GM23338 (cell line): ENCODE measurements around the gene VWA7.

Experiments
- CREB1 ChIP-seq: fragments of 250-450 bp; sonication (Bioruptor Pico); IDR thresholded peaks from 2 replicates; pipeline ENCODE4 v1.5.0; 2020; ENCODE audit warnings: low read depth, mild to moderate bottlenecking, moderate library complexity
- EZH2 ChIP-seq: fragments of 200-600 bp; sonication (generic); IDR thresholded peaks from one replicate; pipeline ENCODE4 v1.8.0; 2017; ENCODE audit warnings: antibody characterized with exemption, mild to moderate bottlenecking, low read depth; ENCODE audit not compliant: unreplicated experiment
- EZH2phosphoT487 ChIP-seq: fragments of 200-600 bp; sonication (generic); IDR thresholded peaks from one replicate; pipeline ENCODE4 v1.8.1; 2018; ENCODE audit warnings: antibody characterized with exemption; ENCODE audit not compliant: unreplicated experiment
- JUNB ChIP-seq: IDR thresholded peaks from one replicate; pipeline ENCODE4 v1.6.1; 2016; ENCODE audit warnings: antibody characterized with exemption; ENCODE audit not compliant: unreplicated experiment
- NANOG ChIP-seq: IDR thresholded peaks from 2 replicates; pipeline ENCODE4 v1.6.1; 2016; ENCODE audit warnings: antibody characterized with exemption, borderline replicate concordance
- POLR2AphosphoS5 ChIP-seq: IDR thresholded peaks from 2 replicates; pipeline ENCODE4 v1.6.1; 2016; ENCODE audit warnings: antibody characterized with exemption, low read depth
- STAT1 ChIP-seq: IDR thresholded peaks from one replicate; pipeline ENCODE4 v1.6.1; 2016; ENCODE audit warnings: antibody characterized with exemption; ENCODE audit not compliant: unreplicated experiment
- ZNF114 ChIP-seq: fragments of 250-450 bp; sonication (Bioruptor Pico); IDR thresholded peaks from 2 replicates; pipeline ENCODE4 v1.5.0; 2020; ENCODE audit warnings: mild to moderate bottlenecking, moderate library complexity
- ZNF331 ChIP-seq: fragments of 250-450 bp; sonication (Bioruptor Pico); IDR thresholded peaks from 2 replicates; pipeline ENCODE4 v1.5.0; 2020; ENCODE audit warnings: low read depth, mild to moderate bottlenecking, moderate library complexity
- TF ChIP-seq, protein P1 (sequence below), 2 experiments: fragments of 200-600 bp in 1 of 2; sonication (generic) in 1 of 2; conservative IDR thresholded peaks; 2 replicates each; pipeline versions ENCODE4 v1.5.1 to v1.6.1; 2016 to 2017; ENCODE audit warnings: antibody characterized with exemption in 2 of 2, low read depth in 2 of 2, mild to moderate bottlenecking in 2 of 2, moderate library complexity in 1 of 2
- TF ChIP-seq, protein P2 (sequence below): IDR thresholded peaks from one replicate; pipeline ENCODE4 v1.6.1; 2018; ENCODE audit warnings: antibody characterized with exemption; ENCODE audit not compliant: unreplicated experiment

DNA sequence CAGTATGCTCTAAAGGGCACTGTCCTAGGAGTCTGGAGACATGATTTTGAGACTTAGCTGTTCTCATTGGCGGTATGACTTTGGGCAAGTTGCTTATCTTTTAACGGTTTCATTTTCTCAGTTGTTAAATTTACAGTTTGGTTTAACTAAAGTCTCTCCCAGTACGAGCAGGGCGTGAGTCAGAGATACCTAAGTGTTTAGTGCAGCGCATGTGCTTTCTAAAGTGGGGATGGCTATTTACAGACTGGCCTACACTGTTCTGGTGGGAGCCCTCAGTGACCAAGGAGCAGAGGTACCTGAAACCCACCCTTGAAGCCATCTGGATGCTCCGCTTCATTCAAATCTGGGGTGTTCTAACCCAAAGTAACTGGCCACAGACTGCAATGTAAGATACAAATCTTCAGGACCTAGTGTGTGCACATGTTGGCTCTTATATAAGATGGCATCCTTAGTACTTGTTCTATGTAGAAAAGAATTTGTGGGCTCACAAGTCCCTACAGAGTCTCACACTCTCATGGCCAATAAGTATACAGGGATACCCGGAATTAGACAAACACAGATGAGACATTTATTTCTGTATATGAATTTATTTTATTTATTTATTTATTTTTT is 26.6 kb downstream of the VWA7 start:
- TF ChIP-seq STAT1 (no peak), EZH2 (no peak), CREB1 (no peak), POLR2AphosphoS5 (no peak), EZH2phosphoT487 (no peak), ZNF114 (CRISPR knock-in tag) (no peak), JUNB (no peak), NANOG (no peak), ZNF331 (CRISPR knock-in tag) (no peak)
- TF ChIP-seq, protein P1, sequence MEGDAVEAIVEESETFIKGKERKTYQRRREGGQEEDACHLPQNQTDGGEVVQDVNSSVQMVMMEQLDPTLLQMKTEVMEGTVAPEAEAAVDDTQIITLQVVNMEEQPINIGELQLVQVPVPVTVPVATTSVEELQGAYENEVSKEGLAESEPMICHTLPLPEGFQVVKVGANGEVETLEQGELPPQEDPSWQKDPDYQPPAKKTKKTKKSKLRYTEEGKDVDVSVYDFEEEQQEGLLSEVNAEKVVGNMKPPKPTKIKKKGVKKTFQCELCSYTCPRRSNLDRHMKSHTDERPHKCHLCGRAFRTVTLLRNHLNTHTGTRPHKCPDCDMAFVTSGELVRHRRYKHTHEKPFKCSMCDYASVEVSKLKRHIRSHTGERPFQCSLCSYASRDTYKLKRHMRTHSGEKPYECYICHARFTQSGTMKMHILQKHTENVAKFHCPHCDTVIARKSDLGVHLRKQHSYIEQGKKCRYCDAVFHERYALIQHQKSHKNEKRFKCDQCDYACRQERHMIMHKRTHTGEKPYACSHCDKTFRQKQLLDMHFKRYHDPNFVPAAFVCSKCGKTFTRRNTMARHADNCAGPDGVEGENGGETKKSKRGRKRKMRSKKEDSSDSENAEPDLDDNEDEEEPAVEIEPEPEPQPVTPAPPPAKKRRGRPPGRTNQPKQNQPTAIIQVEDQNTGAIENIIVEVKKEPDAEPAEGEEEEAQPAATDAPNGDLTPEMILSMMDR (conservative IDR thresholded peaks at IDR 0.05; ENCODE audit: low read depth in 2 of 2), result no peak
- TF ChIP-seq, protein P2, sequence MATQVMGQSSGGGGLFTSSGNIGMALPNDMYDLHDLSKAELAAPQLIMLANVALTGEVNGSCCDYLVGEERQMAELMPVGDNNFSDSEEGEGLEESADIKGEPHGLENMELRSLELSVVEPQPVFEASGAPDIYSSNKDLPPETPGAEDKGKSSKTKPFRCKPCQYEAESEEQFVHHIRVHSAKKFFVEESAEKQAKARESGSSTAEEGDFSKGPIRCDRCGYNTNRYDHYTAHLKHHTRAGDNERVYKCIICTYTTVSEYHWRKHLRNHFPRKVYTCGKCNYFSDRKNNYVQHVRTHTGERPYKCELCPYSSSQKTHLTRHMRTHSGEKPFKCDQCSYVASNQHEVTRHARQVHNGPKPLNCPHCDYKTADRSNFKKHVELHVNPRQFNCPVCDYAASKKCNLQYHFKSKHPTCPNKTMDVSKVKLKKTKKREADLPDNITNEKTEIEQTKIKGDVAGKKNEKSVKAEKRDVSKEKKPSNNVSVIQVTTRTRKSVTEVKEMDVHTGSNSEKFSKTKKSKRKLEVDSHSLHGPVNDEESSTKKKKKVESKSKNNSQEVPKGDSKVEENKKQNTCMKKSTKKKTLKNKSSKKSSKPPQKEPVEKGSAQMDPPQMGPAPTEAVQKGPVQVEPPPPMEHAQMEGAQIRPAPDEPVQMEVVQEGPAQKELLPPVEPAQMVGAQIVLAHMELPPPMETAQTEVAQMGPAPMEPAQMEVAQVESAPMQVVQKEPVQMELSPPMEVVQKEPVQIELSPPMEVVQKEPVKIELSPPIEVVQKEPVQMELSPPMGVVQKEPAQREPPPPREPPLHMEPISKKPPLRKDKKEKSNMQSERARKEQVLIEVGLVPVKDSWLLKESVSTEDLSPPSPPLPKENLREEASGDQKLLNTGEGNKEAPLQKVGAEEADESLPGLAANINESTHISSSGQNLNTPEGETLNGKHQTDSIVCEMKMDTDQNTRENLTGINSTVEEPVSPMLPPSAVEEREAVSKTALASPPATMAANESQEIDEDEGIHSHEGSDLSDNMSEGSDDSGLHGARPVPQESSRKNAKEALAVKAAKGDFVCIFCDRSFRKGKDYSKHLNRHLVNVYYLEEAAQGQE, result no peak
